ENCODE data around the gene NEK9. TPM values are rescaled to one million over a fixed set of nuclear protein-coding genes. Genes with fewer than 3 reads are reported as not detected.

The NEK9 gene
- total RNA-seq, 1 experiment from 2014 or later, result 56.5 TPM

GRCh38 chr14:75044752-75045151 lies 82.1 kb downstream of the NEK9 start:
- H3K27ac Mint-ChIP-seq, result no peak overlapping the region
- Histone ChIP-seq H2BK12ac (ENCODE audit: insufficient read length, low read depth, low read length) (no peak overlapping the region), H3K27me3 (ENCODE audit: insufficient read depth, low read length) (no peaks in the 10 kb centered on the region), H3K4me1 (ENCODE audit: insufficient read depth, low read length) (0 out of 2 replicates have a peak, but pooled peaks cover 2% of the 10 kb centered on the region), H3K27ac (ENCODE audit: insufficient read length, low read depth, low read length) (no peak overlapping the region), H3T11ph (ENCODE audit: low read length) (no peak overlapping the region), H3K56ac (ENCODE audit: insufficient read length, low read depth, low read length) (no peak overlapping the region), H3K9ac (ENCODE audit: extremely low read depth, insufficient read length, low read length) (no peak overlapping the region), H3K23ac (ENCODE audit: insufficient read length, low read depth, low read length) (no peak overlapping the region), H3K79me2 (ENCODE audit: insufficient read depth, low read length) (no peaks in the 10 kb centered on the region), H4K91ac (ENCODE audit: insufficient read length, low read depth, low read length) (no peak overlapping the region), H3K9me3 (ENCODE audit: control insufficient read depth, low read depth, low read length) (no peaks in the 10 kb centered on the region), H2BK20ac (ENCODE audit: low read depth, low read length, poor library complexity, severe bottlenecking) (no peak overlapping the region), H3K79me1 (ENCODE audit: insufficient read depth, low read depth, low read length, poor library complexity, severe bottlenecking) (peaks cover 3% of the 10 kb centered on the region), H2AK5ac (ENCODE audit: insufficient read length, low read length) (no peak overlapping the region), H2AFZ (ENCODE audit: low read length) (no peak overlapping the region), H3K14ac (ENCODE audit: insufficient read depth, low read length) (no peak overlapping the region), H3K23me2 (ENCODE audit: insufficient read length, low read depth, low read length, poor library complexity, severe bottlenecking) (no peaks in the 10 kb centered on the region), H3K4me2 (ENCODE audit: insufficient read depth, insufficient read length, low read length) (no peak overlapping the region), H4K20me1 (ENCODE audit: control insufficient read depth, insufficient read depth, insufficient read length) (no peaks in the 10 kb centered on the region), H4K5ac (ENCODE audit: insufficient read length, low read depth, low read length) (no peak overlapping the region), H2BK5ac (ENCODE audit: insufficient read length, low read length) (no peak overlapping the region), H2BK15ac (ENCODE audit: low read depth, low read length) (no peak overlapping the region), H3K18ac (ENCODE audit: insufficient read length, low read depth, low read length) (no peak overlapping the region), H4K8ac (replicated peaks; ENCODE audit: insufficient read length, low read depth, low read length) (no peak overlapping the region), H3K4ac (ENCODE audit: low read depth, low read length) (no peak overlapping the region), H2BK120ac (ENCODE audit: low read depth, low read length, poor library complexity, severe bottlenecking) (no peak overlapping the region)
- peaks cover 0 to 19% (median 15%) of the 10 kb centered on the region in 3 experiments; a peak in 6 of 7 replicates for H3K36me3 Mint-ChIP-seq (ENCODE audit: insufficient read depth in 1 of 3, low read depth in 3 of 3)
- no CpG with 5 or more reads among the region's 8 CpGs for WGBS (ENCODE audit: extremely low coverage, insufficient read length, low lambda C conversion rate)
- no peaks in the 10 kb centered on the region for H3K27me3 Mint-ChIP-seq (ENCODE audit: low read depth)
- no peak overlapping the region for H3K4me3 Mint-ChIP-seq
- no peak for DNase-seq
- TF ChIP-seq, protein P1, sequence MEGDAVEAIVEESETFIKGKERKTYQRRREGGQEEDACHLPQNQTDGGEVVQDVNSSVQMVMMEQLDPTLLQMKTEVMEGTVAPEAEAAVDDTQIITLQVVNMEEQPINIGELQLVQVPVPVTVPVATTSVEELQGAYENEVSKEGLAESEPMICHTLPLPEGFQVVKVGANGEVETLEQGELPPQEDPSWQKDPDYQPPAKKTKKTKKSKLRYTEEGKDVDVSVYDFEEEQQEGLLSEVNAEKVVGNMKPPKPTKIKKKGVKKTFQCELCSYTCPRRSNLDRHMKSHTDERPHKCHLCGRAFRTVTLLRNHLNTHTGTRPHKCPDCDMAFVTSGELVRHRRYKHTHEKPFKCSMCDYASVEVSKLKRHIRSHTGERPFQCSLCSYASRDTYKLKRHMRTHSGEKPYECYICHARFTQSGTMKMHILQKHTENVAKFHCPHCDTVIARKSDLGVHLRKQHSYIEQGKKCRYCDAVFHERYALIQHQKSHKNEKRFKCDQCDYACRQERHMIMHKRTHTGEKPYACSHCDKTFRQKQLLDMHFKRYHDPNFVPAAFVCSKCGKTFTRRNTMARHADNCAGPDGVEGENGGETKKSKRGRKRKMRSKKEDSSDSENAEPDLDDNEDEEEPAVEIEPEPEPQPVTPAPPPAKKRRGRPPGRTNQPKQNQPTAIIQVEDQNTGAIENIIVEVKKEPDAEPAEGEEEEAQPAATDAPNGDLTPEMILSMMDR (conservative IDR thresholded peaks at IDR 0.05), result no peak
- no peaks in the 10 kb centered on the region for H3K4me1 Mint-ChIP-seq
- H3K9me3 Mint-ChIP-seq, result no peaks in the 10 kb centered on the region; a peak in 1 of 5 replicates
